ENCODE data around the gene SCPEP1. TPM values are rescaled to one million over a fixed set of nuclear protein-coding genes. Genes with fewer than 3 reads are reported as not detected.
A peak's percentile ranks its signal among the peaks of the same experiment; 100 is the strongest.

SCPEP1 gene
- total and polyA plus RNA-seq, 2 donors (not counting 1 experiment from before 2014, with no cell fraction given) = 84.7 to 101 TPM

GRCh38 chr17:57016764-57017116 lies 38.8 kb downstream of the SCPEP1 start:
- no peak overlapping the region for H3K4me2 ChIP-seq (ENCODE audit: extremely low read depth, insufficient read depth, low read length)
- no peak overlapping the region for H3K27ac ChIP-seq (ENCODE audit: insufficient read depth, low read length)
- H2AFZ ChIP-seq (ENCODE audit: low read length) = no peak overlapping the region
- H4K20me1 ChIP-seq (ENCODE audit: control insufficient read depth, extremely low read depth, insufficient read depth, low read length) = no peaks in the 10 kb centered on the region
- H3K4me3 ChIP-seq (replicated peaks in 1 of 4; ENCODE audit: control extremely low read depth in 1 of 4, insufficient read depth in 1 of 4, low read depth in 3 of 4, low read length in 4 of 4) = no peak overlapping the region
- no peak overlapping the region for H3K9ac ChIP-seq (ENCODE audit: insufficient read depth, low read length)
- no peaks in the 10 kb centered on the region for H3K36me3 ChIP-seq (ENCODE audit: control insufficient read depth, insufficient read depth, low read length)
- peak; percentile 6 to 82 for DNase-seq (ENCODE audit: low read depth in 2 of 2)
- H3K79me2 ChIP-seq (ENCODE audit: control insufficient read depth, insufficient read depth, low read length) = no peaks in the 10 kb centered on the region
- TF ChIP-seq EZH2 (IDR thresholded peaks at IDR 0.05; ENCODE audit: low read length, missing control alignments) (no peak), CTCF (conservative IDR thresholded peaks at IDR 0.05 in 1 of 2, IDR thresholded peaks at IDR 0.05 in 1 of 2; ENCODE audit: low read depth in 1 of 2, low read length in 2 of 2) (no peak)
- H3K27me3 ChIP-seq (ENCODE audit: control insufficient read depth, insufficient read depth, low read length) = no peaks in the 10 kb centered on the region
- no peaks in the 10 kb centered on the region for H3K9me3 ChIP-seq (ENCODE audit: control insufficient read depth, insufficient read depth, low read depth, low read length)
- no peaks in the 10 kb centered on the region for H3K4me1 ChIP-seq (ENCODE audit: control insufficient read depth, extremely low read depth, insufficient read depth, low read length)

- Histone ChIP-seq H3K9me3 (ENCODE audit: control insufficient read depth, insufficient read depth, low read depth, low read length) (no peaks in the 10 kb centered on the region), H3K4me1 (ENCODE audit: control insufficient read depth, extremely low read depth, insufficient read depth, low read length) (no peaks in the 10 kb centered on the region), H3K36me3 (ENCODE audit: control insufficient read depth, insufficient read depth, low read length) (no peaks in the 10 kb centered on the region), H2AFZ (ENCODE audit: low read length) (no peak overlapping the region), H3K27me3 (ENCODE audit: control insufficient read depth, insufficient read depth, low read length) (no peaks in the 10 kb centered on the region), H3K4me3 (replicated peaks in 1 of 4; ENCODE audit: control extremely low read depth in 1 of 4, insufficient read depth in 1 of 4, low read depth in 3 of 4, low read length in 4 of 4) (no peak overlapping the region), H3K79me2 (ENCODE audit: control insufficient read depth, insufficient read depth, low read length) (no peaks in the 10 kb centered on the region), H3K9ac (ENCODE audit: insufficient read depth, low read length) (no peak overlapping the region), H4K20me1 (ENCODE audit: control insufficient read depth, extremely low read depth, insufficient read depth, low read length) (no peaks in the 10 kb centered on the region), H3K4me2 (ENCODE audit: extremely low read depth, insufficient read depth, low read length) (no peak overlapping the region), H3K27ac (ENCODE audit: insufficient read depth, low read length) (no peak overlapping the region)
- DNase-seq (ENCODE audit: low read depth in 2 of 2) = no peak
- no peak for TF ChIP-seq CTCF (conservative IDR thresholded peaks at IDR 0.05 in 1 of 2, IDR thresholded peaks at IDR 0.05 in 1 of 2; ENCODE audit: low read depth in 1 of 2, low read length in 2 of 2)
- TF ChIP-seq EZH2 (IDR thresholded peaks at IDR 0.05; ENCODE audit: low read length, missing control alignments) = no peak
Observed at GRCh38 chr17:57017625-57018024, 39.7 kb downstream of the SCPEP1 start.

GRCh38 chr17:57020208-57020607 lies 42.3 kb downstream of the SCPEP1 start:
- H3K4me2 ChIP-seq (ENCODE audit: extremely low read depth, insufficient read depth, low read length) = no peak overlapping the region
- H3K27me3 ChIP-seq (ENCODE audit: control insufficient read depth, insufficient read depth, low read length) = no peaks in the 10 kb centered on the region
- no peaks in the 10 kb centered on the region for H3K36me3 ChIP-seq (ENCODE audit: control insufficient read depth, insufficient read depth, low read length)
- H2AFZ ChIP-seq (ENCODE audit: low read length) = no peak overlapping the region
- H3K9ac ChIP-seq (ENCODE audit: insufficient read depth, low read length) = no peak overlapping the region
- no peak for TF ChIP-seq CTCF (conservative IDR thresholded peaks at IDR 0.05 in 1 of 2, IDR thresholded peaks at IDR 0.05 in 1 of 2; ENCODE audit: low read depth in 1 of 2, low read length in 2 of 2)
- TF ChIP-seq EZH2 (IDR thresholded peaks at IDR 0.05; ENCODE audit: low read length, missing control alignments) = no peak
- no peak for DNase-seq (ENCODE audit: low read depth in 2 of 2)
- no peak overlapping the region for H3K27ac ChIP-seq (ENCODE audit: insufficient read depth, low read length)
- no peaks in the 10 kb centered on the region for H4K20me1 ChIP-seq (ENCODE audit: control insufficient read depth, extremely low read depth, insufficient read depth, low read length)
- H3K79me2 ChIP-seq (ENCODE audit: control insufficient read depth, insufficient read depth, low read length) = no peaks in the 10 kb centered on the region
- H3K9me3 ChIP-seq (ENCODE audit: control insufficient read depth, insufficient read depth, low read depth, low read length) = no peaks in the 10 kb centered on the region
- no peak overlapping the region for H3K4me3 ChIP-seq (replicated peaks in 1 of 4; ENCODE audit: control extremely low read depth in 1 of 4, insufficient read depth in 1 of 4, low read depth in 3 of 4, low read length in 4 of 4)
- H3K4me1 ChIP-seq (ENCODE audit: control insufficient read depth, extremely low read depth, insufficient read depth, low read length) = no peaks in the 10 kb centered on the region
